ENCODE data around the gene TRAF3. TPM values are rescaled to one million over a fixed set of nuclear protein-coding genes. Genes with fewer than 3 reads are reported as not detected.

The TRAF3 gene
- total RNA-seq, 1 donor from 2014 or later: 25.9 TPM

DNA sequence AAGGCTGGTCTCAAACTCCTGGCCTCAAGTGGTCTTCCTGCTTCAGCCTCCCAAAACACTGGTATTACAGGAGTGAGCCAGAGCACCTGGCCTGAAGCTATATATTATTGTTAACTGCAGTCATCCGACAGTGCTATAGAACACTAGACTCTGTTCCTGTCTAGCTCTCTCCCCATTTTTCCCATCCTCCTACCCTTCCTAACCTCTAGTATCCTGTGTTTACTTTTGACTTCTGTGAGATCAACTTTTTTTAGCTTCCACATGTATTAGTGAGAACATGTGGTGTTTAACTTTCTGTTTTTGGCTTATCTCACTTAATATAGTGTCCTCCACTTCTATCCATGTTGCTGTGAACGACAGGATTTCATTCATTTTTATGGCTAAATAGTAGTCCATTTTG lies 34.7 kb downstream of the TRAF3 start:
- FAIRE-seq: no peak
- no peak overlapping the region for H3K27ac Mint-ChIP-seq (ENCODE audit: unreplicated experiment)

GRCh38 chr14:102813691-102814090 lies 36.4 kb downstream of the TRAF3 start:
- no peak overlapping the region for H3K9ac ChIP-seq (ENCODE audit: low read length)
- Mint-ChIP-seq H3K4me3 (ENCODE audit: unreplicated experiment) (no peak overlapping the region), H3K4me1 (ENCODE audit: low read depth, unreplicated experiment) (peaks cover 2% of the 10 kb centered on the region), H3K36me3 (ENCODE audit: low read depth, unreplicated experiment) (peaks cover 16% of the 10 kb centered on the region), H3K9me3 (ENCODE audit: unreplicated experiment) (peaks cover 2% of the 10 kb centered on the region), H3K27ac (ENCODE audit: unreplicated experiment) (no peak overlapping the region), H3K27me3 (ENCODE audit: low read depth, unreplicated experiment) (no peaks in the 10 kb centered on the region)
- H2AFZ ChIP-seq (ENCODE audit: low read depth, low read length): no peak overlapping the region
- no peaks in the 10 kb centered on the region for H3K9me3 ChIP-seq (ENCODE audit: insufficient read depth, low read depth, low read length)
- H3K36me3 ChIP-seq (ENCODE audit: insufficient read depth, low read length): no peaks in the 10 kb centered on the region
- DNase-seq (ENCODE audit: low read depth) (no peak), FAIRE-seq (no peak)
- TF ChIP-seq EZH2 (IDR thresholded peaks at IDR 0.05; ENCODE audit: insufficient read depth, low read length): no peak
- no peak for TF ChIP-seq CTCF (IDR thresholded peaks at IDR 0.05; ENCODE audit: insufficient read depth, low read depth, low read length)
- H3K4me1 ChIP-seq (ENCODE audit: insufficient read depth, low read length): no peaks in the 10 kb centered on the region
- peaks cover 80% of the 10 kb centered on the region for H4K20me1 ChIP-seq (ENCODE audit: insufficient read depth, low read length)
- no peak overlapping the region for H3K4me3 ChIP-seq (ENCODE audit: insufficient read depth, low read depth, low read length)
- H3K4me2 ChIP-seq (ENCODE audit: low read length): no peak overlapping the region
- H3K27me3 ChIP-seq (ENCODE audit: insufficient read depth, low read length): no peaks in the 10 kb centered on the region
- H3K79me2 ChIP-seq (ENCODE audit: insufficient read depth, low read length): peaks cover 74% of the 10 kb centered on the region
- H3K27ac ChIP-seq (ENCODE audit: low read depth, low read length): no peak overlapping the region

More for the DNA sequence above, 34.7 kb downstream of the TRAF3 start:
- Histone ChIP-seq H2AFZ (ENCODE audit: low read depth, low read length) (no peak overlapping the region), H3K4me3 (ENCODE audit: insufficient read depth, low read depth, low read length) (no peak overlapping the region), H3K4me1 (ENCODE audit: insufficient read depth, low read length) (peaks cover 6% of the 10 kb centered on the region), H3K4me2 (ENCODE audit: low read length) (no peak overlapping the region), H3K9me3 (ENCODE audit: insufficient read depth, low read depth, low read length) (no peaks in the 10 kb centered on the region), H3K79me2 (ENCODE audit: insufficient read depth, low read length) (peaks cover 72% of the 10 kb centered on the region), H3K27me3 (ENCODE audit: insufficient read depth, low read length) (no peaks in the 10 kb centered on the region), H3K27ac (ENCODE audit: low read depth, low read length) (no peak overlapping the region), H3K36me3 (ENCODE audit: insufficient read depth, low read length) (no peaks in the 10 kb centered on the region), H3K9ac (ENCODE audit: low read length) (no peak overlapping the region), H4K20me1 (ENCODE audit: insufficient read depth, low read length) (peaks cover 79% of the 10 kb centered on the region)
- DNase-seq (ENCODE audit: low read depth): no peak
- no peak overlapping the region for H3K4me3 Mint-ChIP-seq (ENCODE audit: unreplicated experiment)
- peaks cover 2% of the 10 kb centered on the region for H3K9me3 Mint-ChIP-seq (ENCODE audit: unreplicated experiment)
- peaks cover 10% of the 10 kb centered on the region for H3K4me1 Mint-ChIP-seq (ENCODE audit: low read depth, unreplicated experiment)
- no peaks in the 10 kb centered on the region for H3K27me3 Mint-ChIP-seq (ENCODE audit: low read depth, unreplicated experiment)
- peaks cover 14% of the 10 kb centered on the region for H3K36me3 Mint-ChIP-seq (ENCODE audit: low read depth, unreplicated experiment)
- no peak for TF ChIP-seq EZH2 (IDR thresholded peaks at IDR 0.05; ENCODE audit: insufficient read depth, low read length)
- TF ChIP-seq CTCF (IDR thresholded peaks at IDR 0.05; ENCODE audit: insufficient read depth, low read depth, low read length): no peak

DNA sequence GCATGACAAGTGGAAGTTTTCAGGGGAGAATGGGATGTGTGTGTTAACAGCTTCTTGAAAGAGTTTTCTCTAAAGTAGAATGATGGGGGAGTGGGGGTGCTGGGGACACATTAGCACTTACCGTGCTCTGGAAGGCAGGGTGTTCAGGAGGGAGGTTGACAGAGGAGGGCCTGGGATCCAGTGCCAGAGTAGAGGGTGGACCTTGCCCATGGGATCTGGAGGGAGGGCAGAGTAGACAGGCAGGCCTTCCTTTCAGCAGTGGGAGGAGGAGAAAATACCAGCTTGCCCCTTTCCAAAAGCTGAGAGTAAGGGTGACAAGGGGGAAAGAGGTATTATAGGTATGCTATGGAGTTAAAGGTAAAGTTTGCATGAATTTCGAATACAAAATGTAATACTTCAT lies 40.1 kb downstream of the TRAF3 start:
- H3K4me1 Mint-ChIP-seq (ENCODE audit: low read depth, unreplicated experiment): peaks cover 6% of the 10 kb centered on the region
- H3K4me1 ChIP-seq (ENCODE audit: insufficient read depth, low read length): no peaks in the 10 kb centered on the region
- no peak for TF ChIP-seq EZH2 (IDR thresholded peaks at IDR 0.05; ENCODE audit: insufficient read depth, low read length)
- TF ChIP-seq CTCF (IDR thresholded peaks at IDR 0.05; ENCODE audit: insufficient read depth, low read depth, low read length): no peak
- no peak overlapping the region for H3K4me3 Mint-ChIP-seq (ENCODE audit: unreplicated experiment)
- H3K79me2 ChIP-seq (ENCODE audit: insufficient read depth, low read length): peaks cover 77% of the 10 kb centered on the region
- H3K27ac ChIP-seq (ENCODE audit: low read depth, low read length): no peak overlapping the region
- no peak for DNase-seq (ENCODE audit: low read depth)
- no peak overlapping the region for H3K4me3 ChIP-seq (ENCODE audit: insufficient read depth, low read depth, low read length)
- no peak overlapping the region for H3K9ac ChIP-seq (ENCODE audit: low read length)
- peaks cover 2% of the 10 kb centered on the region for H3K9me3 Mint-ChIP-seq (ENCODE audit: unreplicated experiment)
- no peak overlapping the region for H3K27ac Mint-ChIP-seq (ENCODE audit: unreplicated experiment)
- H3K36me3 ChIP-seq (ENCODE audit: insufficient read depth, low read length): no peaks in the 10 kb centered on the region
- peaks cover 80% of the 10 kb centered on the region for H4K20me1 ChIP-seq (ENCODE audit: insufficient read depth, low read length)
- H3K27me3 ChIP-seq (ENCODE audit: insufficient read depth, low read length): no peaks in the 10 kb centered on the region
- H2AFZ ChIP-seq (ENCODE audit: low read depth, low read length): no peak overlapping the region
- FAIRE-seq: no peak
- no peak overlapping the region for H3K4me2 ChIP-seq (ENCODE audit: low read length)
- H3K9me3 ChIP-seq (ENCODE audit: insufficient read depth, low read depth, low read length): no peaks in the 10 kb centered on the region
- peaks cover 14% of the 10 kb centered on the region for H3K36me3 Mint-ChIP-seq (ENCODE audit: low read depth, unreplicated experiment)
- no peaks in the 10 kb centered on the region for H3K27me3 Mint-ChIP-seq (ENCODE audit: low read depth, unreplicated experiment)

Measured in astrocyte (in vitro differentiated cells and primary cell).